NOMO-1 treated with dmso at 0.1 percent for 144 hours (cell line): ENCODE data around the gene KRABD2.
"Not testable (repeated sequence)": the region's sequence is repeated elsewhere in the genome, so short reads cannot be mapped to it uniquely, and the experiment has no call there.

Experiments
- DNase-seq: peaks from one replicate; lab custom pipeline; 2025; ENCODE audit not compliant: unreplicated experiment; lab: John Stamatoyannopoulos, UW

KRABD2 gene

GRCh38 chr17:8376271-8377067, at the start of gene KRABD2:
Gene KRABD2, minus strand, starts transcription at chr17:8376704.
- DNase-seq = peak; percentile 85

DNA sequence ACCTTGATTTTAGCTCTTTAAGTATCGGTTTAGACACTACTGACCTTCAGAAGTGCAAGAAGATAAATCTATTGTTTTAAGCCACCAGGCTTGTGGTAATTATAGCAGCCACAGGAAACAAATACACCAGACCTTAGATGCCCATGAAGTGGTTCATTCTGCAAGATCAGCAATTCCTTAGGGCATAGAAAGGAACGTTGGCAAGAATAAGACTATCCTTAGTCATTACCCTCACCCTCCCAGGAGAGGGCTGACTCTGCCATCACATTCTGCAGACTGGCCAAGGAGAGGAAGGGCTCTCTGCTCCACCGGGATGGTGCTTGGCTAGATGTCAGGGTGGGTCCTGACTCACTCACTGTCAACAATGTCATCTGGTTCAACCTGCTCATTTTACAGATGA, 45.1 kb upstream of the KRABD2 start:
- DNase-seq = no peak

GRCh38 chr17:8420041-8420934, 43.8 kb upstream of the KRABD2 start:
- DNase-seq = peak; percentile 12

GRCh38 chr17:8419305-8419704, 42.8 kb upstream of the KRABD2 start:
- DNase-seq = no peak

GRCh38 chr17:8418471-8418870, 42.0 kb upstream of the KRABD2 start:
- DNase-seq = no peak

DNA sequence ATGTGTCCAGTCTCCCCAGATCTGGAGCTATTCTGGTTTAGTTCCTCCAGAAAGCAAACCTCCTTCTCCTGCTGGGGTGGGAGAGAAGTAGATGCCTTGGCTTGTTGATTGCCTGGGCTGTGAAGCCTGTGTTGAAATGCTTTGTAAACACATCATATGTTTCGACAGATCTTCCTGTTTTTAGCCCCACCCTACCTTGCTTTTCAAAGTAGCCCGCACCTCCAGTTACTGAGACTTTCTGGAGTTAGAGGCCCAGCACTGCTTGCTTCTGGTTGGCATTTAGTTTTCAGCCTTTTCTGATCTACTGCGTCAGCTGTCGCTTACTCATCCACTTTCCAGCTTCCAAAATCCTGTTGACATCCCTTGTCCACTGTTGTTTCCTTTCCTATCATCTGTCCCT, 41.3 kb upstream of the KRABD2 start:
- DNase-seq = peak; percentile 77

- DNase-seq = no peak
Measured at GRCh38 chr17:8413938-8414337, 37.4 kb upstream of the KRABD2 start.

GRCh38 chr17:8413328-8413727, 36.8 kb upstream of the KRABD2 start:
- no peak for DNase-seq

GRCh38 chr17:8412089-8412488, 35.6 kb upstream of the KRABD2 start:
- DNase-seq = peak; percentile 14

DNA sequence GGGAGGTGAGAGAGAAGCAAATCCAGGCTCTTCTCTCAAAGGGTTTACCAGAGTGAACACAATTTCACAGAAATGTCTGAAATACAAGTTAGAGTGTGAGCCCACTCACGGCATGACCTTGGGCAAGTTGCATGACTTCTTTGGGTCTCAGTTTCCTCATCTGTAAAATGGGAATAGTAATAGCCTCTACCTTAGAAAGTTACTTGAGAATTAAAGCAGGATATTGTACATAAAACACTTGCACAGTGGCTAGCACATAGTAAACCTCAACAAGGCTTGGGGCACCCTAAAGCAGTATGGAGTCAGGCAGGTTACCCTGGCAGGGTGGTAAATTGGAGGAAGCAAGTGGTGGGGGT, 34.4 kb upstream of the KRABD2 start:
- no peak for DNase-seq

- DNase-seq = peak; percentile 66
Measured at GRCh38 chr17:8409966-8410882, 33.7 kb upstream of the KRABD2 start.

DNA sequence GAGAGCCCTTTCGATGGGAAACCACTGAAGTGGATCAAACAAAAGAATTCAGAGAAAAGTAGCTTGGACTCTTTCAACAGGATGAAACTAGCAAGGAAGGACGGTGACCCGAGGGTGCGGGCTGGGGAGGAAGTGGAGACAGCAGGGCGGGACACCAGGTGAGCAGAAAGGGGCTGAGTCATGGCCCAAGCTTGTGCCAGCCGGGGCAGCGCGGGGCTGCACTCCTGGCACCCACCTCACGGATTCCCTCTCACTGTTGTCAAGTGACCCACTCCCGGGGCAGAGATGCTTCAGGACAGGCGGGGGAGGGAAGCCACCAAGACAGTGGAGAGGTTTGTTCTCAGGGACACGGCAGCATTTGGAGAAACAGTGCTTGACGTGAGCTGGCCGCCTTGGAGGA, 31.9 kb upstream of the KRABD2 start:
- DNase-seq = no peak

DNA sequence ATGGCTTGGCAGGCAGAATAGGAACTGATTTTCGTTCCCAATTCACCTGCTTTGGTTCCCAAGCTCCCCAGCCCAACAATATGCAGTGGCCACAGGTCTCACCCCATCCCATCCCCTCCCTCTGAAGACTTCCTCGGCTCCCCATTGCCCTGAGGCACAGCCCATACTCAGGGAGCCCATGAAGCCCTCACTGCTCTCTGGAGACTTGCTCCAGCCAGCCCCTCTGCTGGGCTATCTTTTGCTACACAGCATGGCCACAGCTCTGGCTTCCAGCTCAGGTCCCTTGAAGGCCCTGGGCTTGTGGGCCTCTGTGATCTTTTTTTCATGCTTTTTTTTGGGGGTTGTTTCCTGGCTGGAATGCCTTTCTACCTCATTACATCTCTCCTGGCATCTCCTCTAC, 29.7 kb upstream of the KRABD2 start:
- no peak for DNase-seq

- DNase-seq = no peak
Measured at GRCh38 chr17:8405499-8406016, 29.1 kb upstream of the KRABD2 start.

DNA sequence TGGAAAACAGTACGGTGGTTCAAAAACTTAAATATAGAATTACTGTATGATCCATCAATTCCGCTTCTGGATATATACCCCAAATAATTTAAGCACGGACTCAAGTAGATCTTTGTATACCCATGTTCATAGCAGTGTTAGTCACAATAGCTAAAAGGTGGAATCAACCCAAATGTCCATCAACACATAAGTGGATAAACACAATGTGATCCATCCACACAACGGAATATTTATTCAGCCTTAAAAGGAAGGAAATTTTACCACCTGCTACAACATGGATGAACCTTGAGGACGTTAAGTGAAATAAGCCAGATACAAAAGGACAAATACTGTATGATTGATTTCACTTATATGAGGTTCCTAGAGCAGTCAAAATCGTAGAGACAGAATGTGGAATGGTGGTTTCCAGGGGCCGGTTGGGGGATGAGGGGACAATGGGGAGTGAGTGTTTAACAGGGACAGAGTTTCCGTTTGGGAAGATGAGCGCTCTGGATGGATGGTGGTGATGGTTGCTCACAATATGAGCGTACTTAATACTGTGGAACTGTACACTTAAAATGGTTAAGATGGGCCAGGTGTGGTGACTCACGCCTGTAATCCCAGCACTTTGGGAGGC, 26.5 kb upstream of the KRABD2 start:
- DNase-seq = no peak

DNA sequence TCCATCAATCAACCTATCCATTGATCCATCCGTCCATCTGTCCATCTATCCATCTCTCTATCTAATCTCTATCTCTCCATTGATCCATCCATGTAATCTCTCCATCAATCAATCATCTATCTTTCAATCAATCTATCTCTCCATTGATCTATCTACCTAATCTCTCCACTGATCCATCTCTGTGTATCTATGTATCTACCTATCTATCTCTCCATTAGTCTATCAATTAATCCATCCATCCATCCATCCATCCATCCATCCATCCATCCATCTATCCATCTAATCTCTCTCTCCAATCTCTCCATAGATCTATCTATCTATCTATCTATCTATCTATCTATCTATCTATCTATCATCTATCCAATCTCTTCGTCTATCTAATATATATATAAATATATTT, 24.6 kb upstream of the KRABD2 start:
- DNase-seq = no peak

DNA sequence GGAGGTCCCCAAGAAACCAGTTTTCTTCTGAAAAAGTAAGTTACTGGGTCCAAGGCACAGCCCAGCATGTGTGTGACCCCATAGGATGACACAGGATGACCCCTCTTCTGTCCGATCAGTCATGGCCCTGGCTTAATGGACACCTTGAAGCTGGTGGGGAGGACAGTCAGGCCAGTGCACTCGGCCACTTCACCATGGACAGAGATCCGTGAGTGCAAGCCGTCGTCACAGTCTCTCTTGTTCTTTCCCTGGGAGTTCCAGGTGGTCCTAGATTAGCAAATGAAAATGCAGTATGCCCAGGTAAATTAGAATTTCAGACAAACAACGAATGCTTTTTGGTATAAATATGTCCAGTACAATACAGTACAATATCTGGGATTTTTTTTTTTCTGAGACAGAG, 22.5 kb upstream of the KRABD2 start:
- DNase-seq = no peak

DNA sequence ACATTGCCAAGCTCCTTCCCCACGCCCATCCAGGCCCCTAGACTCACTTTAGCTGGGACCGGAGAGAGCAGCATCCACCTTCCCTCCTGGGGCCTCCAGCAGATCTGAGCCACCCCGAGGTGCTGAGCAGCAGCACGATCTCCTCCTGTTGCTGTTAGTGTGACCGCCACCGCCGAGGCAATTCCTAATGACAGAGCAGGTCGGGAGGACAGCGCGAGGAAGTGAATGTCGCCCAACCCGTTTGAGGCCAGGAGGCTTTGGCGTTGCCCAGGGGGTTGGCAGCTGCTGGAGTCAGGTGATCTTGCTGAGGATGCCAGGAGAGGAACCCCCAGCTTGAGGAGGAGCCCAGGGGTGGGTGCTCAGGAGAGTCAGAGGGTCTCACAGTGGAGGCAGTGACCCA, 21.1 kb upstream of the KRABD2 start, which contains the start of gene RNF222:
TSS of gene RNF222 (minus strand) at position 192 of the 400 bp plus-strand sequence. CDS start 4,366 bp downstream, outside the sequence.
- no peak for DNase-seq

DNA sequence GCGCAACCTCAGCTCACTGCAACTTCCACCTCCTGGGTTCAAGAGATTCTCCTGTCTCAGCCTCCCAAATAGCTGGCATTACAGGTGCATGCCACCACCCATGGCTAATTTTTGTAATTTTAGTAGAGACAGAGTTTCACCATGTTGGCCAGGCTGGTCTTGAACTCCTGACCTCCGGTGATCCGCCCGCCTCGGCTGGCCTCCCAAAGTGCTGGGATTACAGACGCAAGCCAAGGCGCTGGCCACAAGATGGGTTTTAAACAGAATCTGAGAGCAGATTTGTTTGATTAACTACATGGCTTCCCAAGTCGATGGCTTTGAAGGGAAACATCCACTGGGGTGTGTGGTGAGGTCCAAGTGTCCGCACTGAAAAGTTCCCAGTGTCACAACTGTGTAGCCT, 18.0 kb upstream of the KRABD2 start:
- not testable (repeated sequence) for DNase-seq

GRCh38 chr17:8393470-8394231, 17.1 kb upstream of the KRABD2 start:
- no peak for DNase-seq
